Measurements from ENCODE around the gene ANAPC1. TPM values are rescaled to one million over a fixed set of nuclear protein-coding genes. Genes with fewer than 3 reads are reported as not detected.
"Not testable (repeated sequence)": the region's sequence is repeated elsewhere in the genome, so short reads cannot be mapped to it uniquely, and the experiment has no call there.

ANAPC1 gene
- total and polyA plus RNA-seq, 5 experiments from 2014 or later = 29.9 to 69.5 (median 32.4) TPM

GRCh38 chr2:111768266-111769190 is 115.5 kb downstream of the ANAPC1 start:
- H3K4me3 Mint-ChIP-seq, H3K27ac Mint-ChIP-seq, POLR2A ChIA-PET, ATAC-seq, H3K9me3 Mint-ChIP-seq, DNase-seq, H3K27me3 Mint-ChIP-seq, H3K4me1 Mint-ChIP-seq: not testable (repeated sequence)
- peaks cover 0 to 10% (median 5%) of the 10 kb centered on the region in 3 donors for H3K36me3 Mint-ChIP-seq

DNA sequence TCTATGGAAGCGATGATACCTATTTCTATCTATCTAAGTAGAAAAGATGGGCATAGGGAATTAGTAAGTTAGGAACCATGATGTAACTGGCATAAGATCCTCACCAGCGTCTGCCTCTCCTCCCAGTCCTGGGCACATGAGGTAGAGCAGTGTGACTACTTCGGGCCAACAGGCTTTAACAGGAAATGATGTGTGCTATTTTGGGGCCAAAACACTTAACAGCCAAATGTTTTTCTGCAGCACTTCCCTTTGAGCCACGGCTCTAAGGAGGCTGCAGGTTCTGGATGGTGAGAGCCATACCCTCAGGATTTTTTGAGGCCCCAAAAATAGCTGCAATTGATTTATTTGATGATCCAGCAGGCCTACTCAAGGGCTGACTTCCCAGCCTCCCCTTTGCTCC is 116.9 kb downstream of the ANAPC1 start:
- POLR2A ChIA-PET, H3K36me3 Mint-ChIP-seq, H3K4me1 Mint-ChIP-seq, DNase-seq, H3K27ac Mint-ChIP-seq, H3K4me3 Mint-ChIP-seq, ATAC-seq, H3K27me3 Mint-ChIP-seq: not testable (repeated sequence)
- peaks cover 0 to 14% (median 2%) of the 10 kb centered on the region in 9 donors for H3K9me3 Mint-ChIP-seq

DNA sequence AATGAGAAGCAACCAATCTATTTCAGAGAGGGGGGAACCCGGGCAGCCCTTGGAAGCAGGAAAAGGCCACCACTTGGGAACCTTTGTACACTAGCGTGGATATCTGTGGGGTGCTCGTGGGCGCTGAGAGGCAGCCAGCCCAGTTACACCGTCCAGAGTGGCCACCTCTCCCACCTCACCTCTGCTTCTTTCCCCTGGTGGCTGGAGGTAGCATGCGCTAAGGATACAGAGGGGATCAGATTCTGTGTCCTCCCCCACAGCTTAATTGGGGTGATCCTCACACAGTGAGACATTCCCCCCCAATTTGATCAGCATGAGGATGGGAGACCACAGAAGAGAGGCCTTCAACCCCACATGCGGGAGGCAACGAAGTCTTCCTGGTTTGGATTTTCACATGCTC is 117.7 kb downstream of the ANAPC1 start:
- H3K4me3 Mint-ChIP-seq, DNase-seq, ATAC-seq, H3K4me1 Mint-ChIP-seq, H3K27me3 Mint-ChIP-seq, H3K36me3 Mint-ChIP-seq, POLR2A ChIA-PET, H3K27ac Mint-ChIP-seq: not testable (repeated sequence)
- peaks cover 0 to 18% (median 2%) of the 10 kb centered on the region in 9 donors for H3K9me3 Mint-ChIP-seq

DNA sequence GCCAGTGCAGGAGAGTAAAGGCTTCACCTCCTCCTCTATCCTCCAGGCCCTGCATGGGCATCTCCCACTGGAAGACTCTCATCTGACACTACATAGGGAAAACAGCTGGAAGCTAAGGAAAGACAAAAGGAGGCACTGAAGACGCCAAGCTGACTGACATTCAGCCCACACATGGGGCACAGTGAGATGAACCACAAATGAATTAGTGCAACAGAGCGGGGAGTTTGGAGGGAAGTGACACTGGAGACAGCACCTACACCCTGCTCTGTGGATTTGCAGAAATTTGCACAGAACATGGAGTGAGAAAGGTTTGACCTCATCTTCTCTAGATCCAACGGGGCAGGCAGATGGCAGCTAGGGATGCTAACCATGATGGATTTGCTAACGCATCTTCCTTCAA is 119.8 kb downstream of the ANAPC1 start:
- H3K4me3 Mint-ChIP-seq, H3K27ac Mint-ChIP-seq, H3K27me3 Mint-ChIP-seq, DNase-seq, H3K4me1 Mint-ChIP-seq, ATAC-seq, POLR2A ChIA-PET, H3K36me3 Mint-ChIP-seq: not testable (repeated sequence)
- H3K9me3 Mint-ChIP-seq = peaks cover 0 to 24% (median 2%) of the 10 kb centered on the region in 9 donors

GRCh38 chr2:111760697-111761284 is 123.2 kb downstream of the ANAPC1 start:
- H3K4me3 Mint-ChIP-seq, H3K36me3 Mint-ChIP-seq, DNase-seq, H3K27me3 Mint-ChIP-seq, POLR2A ChIA-PET, ATAC-seq, H3K4me1 Mint-ChIP-seq, H3K27ac Mint-ChIP-seq: not testable (repeated sequence)
- peaks cover 0 to 24% (median 2%) of the 10 kb centered on the region in 9 donors for H3K9me3 Mint-ChIP-seq

DNA sequence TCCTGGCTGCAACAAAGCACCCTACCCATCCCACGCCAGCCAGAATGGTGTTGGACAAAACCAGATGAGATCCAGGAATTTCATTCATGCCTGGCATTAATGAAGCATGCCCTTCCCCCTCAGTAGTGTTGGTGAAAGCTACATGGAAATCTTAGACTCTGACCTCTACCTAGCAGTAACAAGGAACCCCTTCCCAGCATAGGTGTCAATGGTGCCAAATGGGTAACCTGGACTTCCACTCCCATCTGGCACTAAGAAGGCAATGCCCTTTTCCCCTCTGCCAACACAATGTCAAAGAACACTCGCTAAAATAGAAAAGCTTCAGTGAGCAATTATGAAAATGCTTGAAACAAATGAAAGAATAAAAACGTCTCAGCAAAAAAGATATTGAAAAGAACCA is 131.5 kb downstream of the ANAPC1 start:
- ATAC-seq, H3K4me3 Mint-ChIP-seq, DNase-seq, POLR2A ChIA-PET, H3K9me3 Mint-ChIP-seq, H3K27ac Mint-ChIP-seq, H3K36me3 Mint-ChIP-seq, H3K4me1 Mint-ChIP-seq, H3K27me3 Mint-ChIP-seq: not testable (repeated sequence)

- H3K4me3 Mint-ChIP-seq, H3K4me1 Mint-ChIP-seq, DNase-seq, H3K9me3 Mint-ChIP-seq, H3K27me3 Mint-ChIP-seq, H3K36me3 Mint-ChIP-seq, POLR2A ChIA-PET, ATAC-seq, H3K27ac Mint-ChIP-seq: not testable (repeated sequence)
These were observed 133.4 kb downstream of the ANAPC1 start for GRCh38 chr2:111750641-111751040.

GRCh38 chr2:111748429-111748828 is 135.6 kb downstream of the ANAPC1 start:
- H3K4me3 Mint-ChIP-seq, DNase-seq, POLR2A ChIA-PET, ATAC-seq, H3K36me3 Mint-ChIP-seq, H3K27me3 Mint-ChIP-seq, H3K9me3 Mint-ChIP-seq, H3K4me1 Mint-ChIP-seq, H3K27ac Mint-ChIP-seq: not testable (repeated sequence)

DNA sequence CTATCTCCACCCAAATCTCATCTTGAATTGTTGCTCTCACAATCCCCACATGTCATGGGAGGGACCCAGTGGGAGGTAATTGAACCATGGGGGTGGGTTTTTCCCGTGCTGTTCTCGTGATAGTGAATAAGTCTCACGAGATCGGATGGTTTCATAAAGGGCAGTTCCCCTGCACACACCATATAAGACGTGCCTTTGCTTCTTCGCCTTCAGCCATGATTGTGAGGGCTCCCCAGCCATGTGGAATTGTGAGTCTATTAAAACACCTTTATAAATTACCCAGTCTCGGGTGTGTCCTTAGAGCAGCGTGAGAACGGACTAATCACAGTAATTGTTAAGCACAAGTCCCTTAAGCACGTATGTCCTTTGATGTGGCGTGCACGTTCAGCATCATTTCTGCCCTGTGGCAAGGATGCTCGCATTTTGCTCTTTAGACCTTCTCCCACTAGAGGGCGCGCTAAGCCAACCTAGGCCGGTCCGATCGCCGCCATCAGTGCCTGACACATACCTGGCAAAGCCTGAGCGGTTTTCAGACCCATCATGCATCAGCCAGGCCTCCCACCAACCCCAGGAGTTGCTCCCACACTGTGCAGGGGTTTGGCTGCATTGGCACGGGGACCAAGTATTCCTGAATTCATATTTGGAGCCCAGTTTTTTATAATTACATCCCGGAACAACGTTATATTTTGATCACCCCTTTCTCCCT is 136.4 kb downstream of the ANAPC1 start:
- peak; percentile 97 to 99 for ATAC-seq

GRCh38 chr2:111744751-111745150 is 139.2 kb downstream of the ANAPC1 start:
- H3K27me3 Mint-ChIP-seq, H3K27ac Mint-ChIP-seq, H3K4me1 Mint-ChIP-seq, H3K9me3 Mint-ChIP-seq, DNase-seq, H3K4me3 Mint-ChIP-seq, POLR2A ChIA-PET, H3K36me3 Mint-ChIP-seq, ATAC-seq: not testable (repeated sequence)

More for the DNA sequence above, 136.4 kb downstream of the ANAPC1 start:
- H3K4me3 Mint-ChIP-seq, POLR2A ChIA-PET, H3K36me3 Mint-ChIP-seq, H3K27me3 Mint-ChIP-seq, H3K4me1 Mint-ChIP-seq, H3K27ac Mint-ChIP-seq, H3K9me3 Mint-ChIP-seq: not testable (repeated sequence)
- DNase-seq = peak; percentile 35 to 88 (median 76)

DNA sequence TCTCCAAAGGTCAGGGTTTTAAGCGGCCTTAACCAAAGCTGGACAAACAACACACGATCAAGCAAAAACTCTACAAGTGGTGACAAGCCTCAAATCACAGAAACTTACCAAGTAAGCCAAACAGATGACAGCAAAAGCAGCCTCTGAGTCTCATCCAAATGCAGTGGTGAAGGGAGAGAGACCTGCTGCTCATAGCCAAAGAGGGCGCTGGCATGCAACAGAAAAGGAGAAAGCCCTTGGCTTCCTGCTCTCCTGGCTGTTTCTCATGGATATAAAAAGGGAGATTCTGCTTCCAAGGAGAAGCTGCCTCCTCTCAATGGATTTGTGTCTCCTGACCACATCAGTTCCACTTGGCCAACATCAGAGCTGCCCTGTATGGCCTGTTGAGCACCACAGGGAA is 142.5 kb downstream of the ANAPC1 start:
- H3K27ac Mint-ChIP-seq, H3K4me1 Mint-ChIP-seq, H3K36me3 Mint-ChIP-seq, DNase-seq, POLR2A ChIA-PET, ATAC-seq, H3K9me3 Mint-ChIP-seq, H3K4me3 Mint-ChIP-seq, H3K27me3 Mint-ChIP-seq: not testable (repeated sequence)

GRCh38 chr2:111735838-111736721 is 147.9 kb downstream of the ANAPC1 start:
- ATAC-seq (peak; percentile 53 to 57), DNase-seq (peak in 2 of 10 donors; percentile 14 to 19)
- H3K9me3 Mint-ChIP-seq, H3K4me1 Mint-ChIP-seq, H3K27me3 Mint-ChIP-seq, H3K36me3 Mint-ChIP-seq, POLR2A ChIA-PET, H3K27ac Mint-ChIP-seq, H3K4me3 Mint-ChIP-seq: not testable (repeated sequence)

All from naive thymus-derived CD8-positive, alpha-beta T cell (primary cell).